IMR-90 (cell line): Measurements from ENCODE around the gene ZNF433.

Source experiments
- FOS ChIP-seq: fragments of 150-350 bp; IDR thresholded peaks from 2 replicates; pipeline ENCODE4 v1.6.1; 2016; ENCODE audit warnings: low read depth, low read length
- POLR2A ChIP-seq: IDR thresholded peaks from 2 replicates; pipeline ENCODE4 v1.6.1; 2012; ENCODE audit warnings: mild to moderate bottlenecking, low read depth, low read length
- RAD21 ChIP-seq: IDR thresholded peaks from 2 replicates; pipeline ENCODE4 v1.6.1; 2012; ENCODE audit warnings: low read length, improper control_type of control experiment
- SMC3 ChIP-seq: fragments of 150-350 bp; IDR thresholded peaks from 2 replicates; pipeline ENCODE4 v1.6.1; 2016; ENCODE audit warnings: low read depth, mild to moderate bottlenecking, antibody characterized with exemption, low read length, moderate library complexity
- TF ChIP-seq, protein P1 (sequence below): conservative IDR thresholded peaks from 2 replicates; pipeline ENCODE4 v1.5.1; 2012; ENCODE audit warnings: mild to moderate bottlenecking, low read depth, low read length, improper control_type of control experiment

DNA sequence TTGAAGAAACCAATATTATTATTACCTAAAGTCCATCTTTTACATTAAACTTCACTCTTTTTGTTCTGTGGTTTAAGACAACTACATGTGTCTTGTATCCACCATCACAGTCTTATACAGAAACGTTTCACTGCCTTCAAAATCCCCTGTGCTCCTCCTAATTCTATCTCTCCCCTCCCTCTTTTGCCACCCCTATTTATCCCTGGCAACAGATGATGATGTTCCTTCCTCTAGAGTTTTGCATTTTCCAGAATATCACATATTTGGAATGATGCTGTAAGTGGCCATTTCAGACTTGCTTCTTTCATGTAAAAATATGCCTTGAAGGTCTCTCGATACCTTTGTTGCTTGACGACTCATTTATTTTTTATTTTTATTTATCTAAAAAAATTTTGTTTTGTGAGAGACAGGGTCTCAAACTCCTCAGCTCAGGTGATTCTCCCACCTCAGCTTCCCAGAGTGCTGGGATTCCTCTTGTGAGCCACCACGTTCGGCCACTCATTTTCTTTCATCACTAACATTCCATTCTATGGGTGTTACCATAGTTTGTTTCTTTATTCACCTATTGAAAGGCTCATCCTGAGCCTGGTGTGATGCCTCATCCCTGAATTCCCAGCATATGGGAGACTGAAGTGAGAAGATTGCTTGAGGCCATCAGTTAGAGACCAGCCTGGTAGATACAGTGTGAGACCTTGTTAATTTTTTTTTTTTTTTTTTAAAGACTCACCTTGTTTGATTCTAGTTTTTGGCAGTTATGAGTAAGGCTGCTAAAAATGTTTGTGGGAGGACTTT is 62.3 kb downstream of the ZNF433 start:
- no peak for TF ChIP-seq SMC3
- TF ChIP-seq FOS: no peak
- TF ChIP-seq POLR2A: no peak
- TF ChIP-seq, protein P1, sequence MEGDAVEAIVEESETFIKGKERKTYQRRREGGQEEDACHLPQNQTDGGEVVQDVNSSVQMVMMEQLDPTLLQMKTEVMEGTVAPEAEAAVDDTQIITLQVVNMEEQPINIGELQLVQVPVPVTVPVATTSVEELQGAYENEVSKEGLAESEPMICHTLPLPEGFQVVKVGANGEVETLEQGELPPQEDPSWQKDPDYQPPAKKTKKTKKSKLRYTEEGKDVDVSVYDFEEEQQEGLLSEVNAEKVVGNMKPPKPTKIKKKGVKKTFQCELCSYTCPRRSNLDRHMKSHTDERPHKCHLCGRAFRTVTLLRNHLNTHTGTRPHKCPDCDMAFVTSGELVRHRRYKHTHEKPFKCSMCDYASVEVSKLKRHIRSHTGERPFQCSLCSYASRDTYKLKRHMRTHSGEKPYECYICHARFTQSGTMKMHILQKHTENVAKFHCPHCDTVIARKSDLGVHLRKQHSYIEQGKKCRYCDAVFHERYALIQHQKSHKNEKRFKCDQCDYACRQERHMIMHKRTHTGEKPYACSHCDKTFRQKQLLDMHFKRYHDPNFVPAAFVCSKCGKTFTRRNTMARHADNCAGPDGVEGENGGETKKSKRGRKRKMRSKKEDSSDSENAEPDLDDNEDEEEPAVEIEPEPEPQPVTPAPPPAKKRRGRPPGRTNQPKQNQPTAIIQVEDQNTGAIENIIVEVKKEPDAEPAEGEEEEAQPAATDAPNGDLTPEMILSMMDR: no peak
- no peak for TF ChIP-seq RAD21
